ENCODE data around the gene OR4A15. TPM values are rescaled to one million over a fixed set of nuclear protein-coding genes. Genes with fewer than 3 reads are reported as not detected.

The OR4A15 gene
- not detected for total RNA-seq

GRCh38 chr11:55367674-55368073 lies at the start of gene OR4A15:
TSS of gene OR4A15 (plus strand) at chr11:55367974. CDS start at chr11:55367974, 0 bp downstream.

GRCh38 chr11:55342901-55343300 lies 24.9 kb upstream of the OR4A15 start, which contains the start of gene OR4A16:
TSS of gene OR4A16 (plus strand) at chr11:55343201. CDS start at chr11:55343201, 0 bp downstream.

Small RNA genes lying within 50 kb of the gene (small RNA-seq; reads per million reads assigned to genes)
- gene OR4X7P = not detected

Other genes with a start within 250 kb of the OR4A15 start
- gene TRIM48, start 105.8 kb upstream of the OR4A15 start, total RNA-seq = not detected
- not detected for gene OR4A16, start 24.8 kb upstream of the OR4A15 start, total RNA-seq
- gene OR4C15, start 186.5 kb downstream of the OR4A15 start, total RNA-seq = not detected
- gene OR4C16, start 204.2 kb downstream of the OR4A15 start, total RNA-seq = not detected
- gene OR4C11, start 239.7 kb downstream of the OR4A15 start, total RNA-seq = not detected